Esophagus (tissue), 2 donors: Measurements from ENCODE around the gene PNKD. TPM values are rescaled to one million over a fixed set of nuclear protein-coding genes. Genes with fewer than 3 reads are reported as not detected.

Source experiments
- H3K27ac ChIP-seq, 2 donors: one replicate each; pipeline ENCODE4 v1.5.1; 2013; ENCODE audit warnings: low read depth in 2 of 2, mild to moderate bottlenecking in 2 of 2, inconsistent platforms in 1 of 2, low read length in 1 of 2, moderate library complexity in 1 of 2
- H3K27me3 ChIP-seq, 2 donors: one replicate each; pipeline ENCODE4 v1.6.1; 2013; ENCODE audit warnings: low read length in 2 of 2, control low read depth in 1 of 2, mild to moderate bottlenecking in 1 of 2; ENCODE audit not compliant: insufficient read depth in 2 of 2, control insufficient read depth in 1 of 2
- H3K36me3 ChIP-seq, 2 donors: one replicate each; pipeline ENCODE4 v1.6.1; 2013; ENCODE audit warnings: low read length in 1 of 2; ENCODE audit not compliant: control insufficient read depth in 2 of 2, insufficient read depth in 2 of 2
- H3K4me1 ChIP-seq, 2 donors: one replicate each; pipeline ENCODE4 v1.6.1; 2013; ENCODE audit warnings: low read length in 1 of 2; ENCODE audit not compliant: control insufficient read depth in 2 of 2, insufficient read depth in 2 of 2
- H3K4me3 ChIP-seq, 2 donors: one replicate each; pipeline ENCODE4 v1.5.1; 2013; ENCODE audit warnings: low read length in 2 of 2, mild to moderate bottlenecking in 2 of 2, low read depth in 1 of 2, moderate library complexity in 1 of 2
- H3K9me3 ChIP-seq, 2 donors: one replicate each; pipeline ENCODE4 v1.6.1; 2013; ENCODE audit warnings: mild to moderate bottlenecking in 2 of 2, low read depth in 1 of 2, low read length in 1 of 2, moderate library complexity in 1 of 2; ENCODE audit not compliant: control insufficient read depth in 2 of 2, insufficient read depth in 1 of 2
- WGBS, 2 donors: extraction: QIAGEN DNeasy Blood & Tissue Kit; methylation state at CpG; one replicate each; pipeline ENCODE4 v1.1.7; 2013; 5-methylcytosine and 5-hydroxymethylcytosine counted together
- polyA plus RNA-seq, 2 donors: library from polyadenylated mRNA; stranded (reverse); fragments of 200-250 nt; gene quantifications; one replicate each; pipeline ENCODE4 v1.2.3, GENCODE V29; 2013
- donor health status: healthy with polysubstance abuse.
- donor health status: Bipolar disorder and iron deficiency.

The PNKD gene
- polyA plus RNA-seq, 2 donors: 50.1 to 54.9 TPM

GRCh38 chr2:218233543-218233942 is 36.8 kb upstream of the PNKD start:
- 87 to 90% methylated on average over 4 of the region's 4 CpGs for whole genome bisulfite sequencing, 2 donors
- Histone ChIP-seq H3K27me3 (no peaks in the 10 kb centered on the region), H3K36me3 (peaks cover 3 to 24% of the 10 kb centered on the region in 2 donors), H3K9me3 (no peaks in the 10 kb centered on the region), H3K4me1 (no peaks in the 10 kb centered on the region), H3K4me3 (no peak overlapping the region), H3K27ac (no peak overlapping the region)

DNA sequence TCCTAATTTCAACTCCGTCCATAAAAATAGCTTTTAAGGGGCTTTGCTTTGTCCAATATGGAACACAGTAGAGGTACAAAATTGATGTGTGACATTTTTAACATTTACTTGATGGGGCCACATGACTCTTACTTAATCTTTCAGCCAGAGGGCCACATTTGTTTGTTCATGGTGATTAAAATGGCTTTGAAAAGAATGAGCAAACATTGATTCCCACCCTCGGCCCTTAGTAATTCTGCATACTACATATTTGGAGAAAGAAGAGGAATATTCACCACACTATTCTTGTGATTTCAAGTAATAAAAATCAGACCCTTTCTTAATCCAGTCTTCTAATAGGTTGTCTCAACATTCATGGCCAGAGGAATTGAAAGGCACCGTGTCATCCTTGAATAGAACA is 35.8 kb upstream of the PNKD start:
- no peak overlapping the region for H3K4me3 ChIP-seq
- no peaks in the 10 kb centered on the region for H3K9me3 ChIP-seq
- 44 to 54% methylated on average over 3 of the region's 3 CpGs for WGBS, 2 donors
- H3K27ac ChIP-seq: no peak overlapping the region
- H3K27me3 ChIP-seq: no peaks in the 10 kb centered on the region
- no peaks in the 10 kb centered on the region for H3K4me1 ChIP-seq
- H3K36me3 ChIP-seq: peaks cover 3 to 29% of the 10 kb centered on the region in 2 donors

- Histone ChIP-seq H3K27me3 (no peaks in the 10 kb centered on the region), H3K9me3 (no peaks in the 10 kb centered on the region), H3K4me3 (no peak overlapping the region), H3K27ac (no peak overlapping the region), H3K4me1 (no peaks in the 10 kb centered on the region), H3K36me3 (peaks cover 7 to 33% of the 10 kb centered on the region in 2 donors)
- WGBS, 2 donors: 98 to 100% methylated on average over 2 of the region's 2 CpGs
Observed at GRCh38 chr2:218235017-218235416, 35.3 kb upstream of the PNKD start.

DNA sequence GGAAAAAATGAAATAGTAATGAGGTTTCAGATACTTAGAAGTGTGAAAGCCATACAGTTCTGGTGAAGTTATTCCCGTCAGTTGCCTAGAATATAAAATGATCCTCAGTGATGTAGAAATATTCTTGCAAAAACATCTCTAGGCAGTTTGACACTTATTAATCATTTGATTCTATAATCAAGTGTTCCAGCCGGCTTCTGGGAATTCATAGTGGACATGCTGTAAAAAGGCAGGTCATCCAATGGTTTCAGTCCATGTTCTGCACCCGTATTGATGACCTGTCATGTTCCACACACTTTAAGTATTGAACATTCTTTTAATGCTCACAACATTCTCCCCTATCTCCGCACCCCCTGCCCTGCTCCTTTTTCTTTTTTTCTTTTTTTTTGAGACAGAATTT is 33.5 kb upstream of the PNKD start:
- no peaks in the 10 kb centered on the region for H3K27me3 ChIP-seq
- no peak overlapping the region for H3K4me3 ChIP-seq
- H3K9me3 ChIP-seq: no peaks in the 10 kb centered on the region
- peaks cover 10 to 39% of the 10 kb centered on the region in 2 donors for H3K36me3 ChIP-seq
- 88 to 91% methylated on average over 4 of the region's 4 CpGs for WGBS, 2 donors
- no peaks in the 10 kb centered on the region for H3K4me1 ChIP-seq
- no peak overlapping the region for H3K27ac ChIP-seq

- Histone ChIP-seq H3K9me3 (no peaks in the 10 kb centered on the region), H3K36me3 (peaks cover 10 to 38% of the 10 kb centered on the region in 2 donors), H3K27me3 (no peaks in the 10 kb centered on the region), H3K27ac (no peak overlapping the region), H3K4me1 (no peaks in the 10 kb centered on the region), H3K4me3 (no peak overlapping the region)
- 86 to 96% methylated on average over 1 of the region's 1 CpG for WGBS, 2 donors
Observed at GRCh38 chr2:218238887-218239286, 31.4 kb upstream of the PNKD start.

GRCh38 chr2:218244204-218244603 is 26.1 kb upstream of the PNKD start:
- 54 to 81% methylated on average over 1 of the region's 1 CpG for WGBS, 2 donors
- Histone ChIP-seq H3K36me3 (peaks cover 29 to 48% of the 10 kb centered on the region in 2 donors), H3K27ac (no peak overlapping the region)

DNA sequence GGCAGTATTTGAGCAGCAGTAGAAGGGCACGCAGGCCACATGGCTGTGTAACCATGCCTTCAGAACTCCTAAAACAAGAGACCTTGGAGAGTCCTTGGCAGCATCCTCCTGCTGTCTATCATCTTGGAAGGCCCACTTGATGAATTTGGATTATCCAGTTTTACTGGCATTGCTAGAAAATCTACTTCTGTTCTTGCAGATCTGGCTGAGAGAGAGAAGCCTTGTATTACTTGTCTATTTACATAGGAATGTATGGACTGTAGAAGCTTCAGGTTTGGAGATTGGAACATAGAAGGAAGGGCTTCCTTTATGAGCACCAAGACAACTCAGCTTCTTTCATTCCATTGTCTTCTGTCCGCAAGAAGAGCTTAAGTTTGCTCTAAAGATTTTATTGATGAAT is 25.7 kb upstream of the PNKD start:
- WGBS, 2 donors: 88 to 93% methylated on average over 2 of the region's 2 CpGs
- Histone ChIP-seq H3K4me3 (no peak overlapping the region), H3K27ac (no peak overlapping the region), H3K9me3 (no peaks in the 10 kb centered on the region), H3K36me3 (peaks cover 32 to 49% of the 10 kb centered on the region in 2 donors), H3K4me1 (peaks cover 0 to 2% of the 10 kb centered on the region in 2 donors), H3K27me3 (no peaks in the 10 kb centered on the region)

More at GRCh38 chr2:218244204-218244603, 26.1 kb upstream of the PNKD start:
- no peaks in the 10 kb centered on the region for H3K9me3 ChIP-seq
- H3K4me3 ChIP-seq: no peak overlapping the region
- peaks cover 0 to under 1% of the 10 kb centered on the region in 2 donors for H3K4me1 ChIP-seq
- H3K27me3 ChIP-seq: no peaks in the 10 kb centered on the region

GRCh38 chr2:218245214-218245613 is 25.1 kb upstream of the PNKD start:
- H3K27me3 ChIP-seq: no peaks in the 10 kb centered on the region
- H3K9me3 ChIP-seq: no peaks in the 10 kb centered on the region
- 80 to 82% methylated on average over 5 of the region's 5 CpGs for WGBS, 2 donors
- no peak overlapping the region for H3K27ac ChIP-seq
- H3K36me3 ChIP-seq: peaks cover 34 to 50% of the 10 kb centered on the region in 2 donors
- H3K4me1 ChIP-seq: peaks cover 0 to 2% of the 10 kb centered on the region in 2 donors
- no peak overlapping the region for H3K4me3 ChIP-seq

DNA sequence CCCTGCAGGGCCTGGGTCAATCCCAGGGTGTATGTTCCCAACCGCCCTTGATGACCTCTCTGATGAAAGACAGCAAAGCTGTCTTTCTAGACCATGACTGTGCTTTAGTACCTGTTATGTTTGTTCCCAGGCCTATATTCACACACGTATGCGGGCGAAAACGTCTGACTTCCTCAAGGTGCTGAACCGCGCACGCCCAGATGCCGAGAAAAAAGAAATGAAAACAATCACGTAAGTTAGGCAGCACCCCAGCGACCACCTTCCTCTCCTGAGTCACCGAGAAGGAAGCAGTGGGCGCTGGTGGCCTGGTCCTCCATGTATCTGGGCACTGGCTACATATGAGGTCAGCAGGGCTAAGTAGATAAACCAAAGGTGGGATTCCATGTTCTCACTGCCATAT is 20.6 kb upstream of the PNKD start:
- Histone ChIP-seq H3K27me3 (no peaks in the 10 kb centered on the region), H3K4me3 (no peak overlapping the region), H3K9me3 (no peaks in the 10 kb centered on the region), H3K27ac (no peak overlapping the region), H3K4me1 (peaks cover 0 to 2% of the 10 kb centered on the region in 2 donors), H3K36me3 (peaks cover 42 to 69% of the 10 kb centered on the region in 2 donors)
- WGBS, 2 donors: 93 to 95% methylated on average over 13 of the region's 13 CpGs

GRCh38 chr2:218252509-218253231 is 17.6 kb upstream of the PNKD start:
- Histone ChIP-seq H3K4me1 (peaks cover 0 to 2% of the 10 kb centered on the region in 2 donors), H3K27me3 (no peaks in the 10 kb centered on the region), H3K4me3 (no peak overlapping the region), H3K9me3 (no peaks in the 10 kb centered on the region), H3K36me3 (peaks cover 33 to 58% of the 10 kb centered on the region in 2 donors), H3K27ac (no peak overlapping the region)
- WGBS, 2 donors: 70 to 74% methylated on average over 7 of the region's 7 CpGs
